ENCODE measurements around the gene GBF1. TPM values are rescaled to one million over a fixed set of nuclear protein-coding genes. Genes with fewer than 3 reads are reported as not detected.

The GBF1 gene
- total and polyA plus RNA-seq, 2 donors (not counting 1 experiment from before 2014, with no cell fraction given), result 20.8 to 39.3 TPM

GRCh38 chr10:102283890-102284289, 38.6 kb downstream of the GBF1 start:
- POLR2A ChIA-PET, result no interaction called here
- no peak overlapping the region for H3K27ac Mint-ChIP-seq

GRCh38 chr10:102284531-102284930, 39.2 kb downstream of the GBF1 start:
- no peak for ATAC-seq (ENCODE audit: low read depth)
- no peaks in the 10 kb centered on the region for H3K9me3 ChIP-seq (ENCODE audit: control extremely low read depth in 1 of 3, control insufficient read depth in 2 of 3, insufficient read depth in 1 of 3, low read length in 2 of 3)
- H3K4me1 Mint-ChIP-seq, result peaks cover 22% of the 10 kb centered on the region
- no peaks in the 10 kb centered on the region for H3K9me3 Mint-ChIP-seq (ENCODE audit: insufficient read depth)
- H4K20me1 ChIP-seq (ENCODE audit: control insufficient read depth, insufficient read depth, low read length, poor library complexity, severe bottlenecking), result peaks cover 55% of the 10 kb centered on the region
- H3K4me3 ChIP-seq (ENCODE audit: control extremely low read depth in 1 of 5, extremely low read depth in 1 of 5, insufficient read depth in 1 of 5, low read depth in 2 of 5, low read length in 4 of 5), result no peak overlapping the region
- peaks cover 67% of the 10 kb centered on the region for H3K79me2 ChIP-seq (ENCODE audit: control insufficient read depth, insufficient read depth, low read length)
- H3K9ac ChIP-seq (ENCODE audit: low read length), result no peak overlapping the region
- CTCF ChIA-PET, result interaction anchor here (0.6 to 0.8 kb wide), 2 partner anchors 68 to 105 kb away, joined by 3 read pairs; no protein-coding TSS in a partner anchor
- no peak overlapping the region for H3K4me2 ChIP-seq (replicated peaks; ENCODE audit: low read depth, low read length, poor library complexity, severe bottlenecking)
- DNase-seq, result no peak
- TF ChIP-seq EZH2 (IDR thresholded peaks at IDR 0.05; ENCODE audit: borderline replicate concordance, insufficient read depth, low read depth, low read length, poor library complexity, severe bottlenecking), result no peak
- H3K4me1 ChIP-seq (ENCODE audit: control insufficient read depth in 2 of 2, insufficient read depth in 2 of 2, low read length in 2 of 2), result peaks cover 15% of the 10 kb centered on the region in 2 donors
- H3K27ac ChIP-seq (ENCODE audit: low read length in 2 of 2), result no peak overlapping the region
- H3K27me3 ChIP-seq (replicated peaks in 1 of 4; ENCODE audit: control extremely low read depth in 1 of 4, control insufficient read depth in 3 of 4, insufficient read depth in 4 of 4, low read length in 3 of 4), result no peaks in the 10 kb centered on the region
- POLR2A ChIA-PET, result no interaction called here
- no peaks in the 10 kb centered on the region for H3K27me3 Mint-ChIP-seq
- H3K27ac Mint-ChIP-seq, result no peak overlapping the region
- H3K36me3 ChIP-seq (replicated peaks in 1 of 2; ENCODE audit: control extremely low read depth in 1 of 2, control insufficient read depth in 1 of 2, extremely low read depth in 1 of 2, insufficient read depth in 2 of 2, low read length in 1 of 2), result peaks cover 0 to 3% of the 10 kb centered on the region in 2 experiments
- intact Hi-C loops (cut with micrococcal nuclease), result no loop called here
- no peak overlapping the region for H2AFZ ChIP-seq (ENCODE audit: insufficient read depth, low read depth, low read length, poor library complexity, severe bottlenecking)
- WGBS (ENCODE audit: insufficient coverage), result no CpG with 5 or more reads among the region's 2 CpGs
- no peak overlapping the region for H3K4me3 Mint-ChIP-seq

More at GRCh38 chr10:102283890-102284289, 38.6 kb downstream of the GBF1 start:
- Histone ChIP-seq H3K27me3 (replicated peaks in 1 of 4; ENCODE audit: control extremely low read depth in 1 of 4, control insufficient read depth in 3 of 4, insufficient read depth in 4 of 4, low read length in 3 of 4) (no peaks in the 10 kb centered on the region), H3K4me2 (replicated peaks; ENCODE audit: low read depth, low read length, poor library complexity, severe bottlenecking) (no peak overlapping the region), H3K27ac (ENCODE audit: low read length in 2 of 2) (no peak overlapping the region), H3K9ac (ENCODE audit: low read length) (no peak overlapping the region), H3K4me3 (ENCODE audit: control extremely low read depth in 1 of 5, extremely low read depth in 1 of 5, insufficient read depth in 1 of 5, low read depth in 2 of 5, low read length in 4 of 5) (no peak overlapping the region), H3K4me1 (ENCODE audit: control insufficient read depth in 2 of 2, insufficient read depth in 2 of 2, low read length in 2 of 2) (peaks cover 15 to 18% of the 10 kb centered on the region in 2 donors), H3K9me3 (ENCODE audit: control extremely low read depth in 1 of 3, control insufficient read depth in 2 of 3, insufficient read depth in 1 of 3, low read length in 2 of 3) (no peaks in the 10 kb centered on the region), H3K79me2 (ENCODE audit: control insufficient read depth, insufficient read depth, low read length) (peaks cover 61% of the 10 kb centered on the region), H4K20me1 (ENCODE audit: control insufficient read depth, insufficient read depth, low read length, poor library complexity, severe bottlenecking) (peaks cover 56% of the 10 kb centered on the region), H2AFZ (ENCODE audit: insufficient read depth, low read depth, low read length, poor library complexity, severe bottlenecking) (no peak overlapping the region), H3K36me3 (replicated peaks in 1 of 2; ENCODE audit: control extremely low read depth in 1 of 2, control insufficient read depth in 1 of 2, extremely low read depth in 1 of 2, insufficient read depth in 2 of 2, low read length in 1 of 2) (peaks cover 0 to 3% of the 10 kb centered on the region in 2 experiments)
- CTCF ChIA-PET, result no interaction called here
- ATAC-seq (ENCODE audit: low read depth) (no peak), DNase-seq (no peak)
- Mint-ChIP-seq H3K4me1 (peaks cover 23% of the 10 kb centered on the region), H3K9me3 (ENCODE audit: insufficient read depth) (no peaks in the 10 kb centered on the region), H3K27me3 (no peaks in the 10 kb centered on the region), H3K4me3 (no peak overlapping the region)
- 67% methylated on average over 1 of the region's 2 CpGs for WGBS (ENCODE audit: insufficient coverage)
- no peak for TF ChIP-seq CTCF (IDR thresholded peaks at IDR 0.05)
- no peak for TF ChIP-seq EZH2 (IDR thresholded peaks at IDR 0.05; ENCODE audit: borderline replicate concordance, insufficient read depth, low read depth, low read length, poor library complexity, severe bottlenecking)
- intact Hi-C loops (cut with micrococcal nuclease), result no loop called here
